ENCODE results near the gene CTRB1. TPM values are rescaled to one million over a fixed set of nuclear protein-coding genes. Genes with fewer than 3 reads are reported as not detected.

The CTRB1 gene
- total and polyA plus RNA-seq, 2 of the 13 experiments (the other 11 are each of a cell fraction or from before 2014, with no cell fraction given): not detected

GRCh38 chr16:75251280-75252048 is 32.7 kb downstream of the CTRB1 start, which contains the start of gene BCAR1 (continued):
- TF ChIP-seq ZNF232 (CRISPR knock-in tag; IDR thresholded peaks at IDR 0.05; ENCODE audit: borderline replicate concordance) (no peak), SMAD3 (CRISPR knock-in tag; IDR thresholded peaks at IDR 0.05) (no peak), REL (CRISPR knock-in tag; conservative IDR thresholded peaks at IDR 0.05) (no peak; the same call in 1 of the 2 replicates), HOXA5 (CRISPR knock-in tag; IDR thresholded peaks at IDR 0.05) (no peak; the same call in 1 of the 2 replicates), PPARG (CRISPR knock-in tag; conservative IDR thresholded peaks at IDR 0.05) (no peak), ZNF207 (IDR thresholded peaks at IDR 0.05; ENCODE audit: borderline replicate concordance) (no peak), ZNF34 (CRISPR knock-in tag; IDR thresholded peaks at IDR 0.05; ENCODE audit: borderline replicate concordance) (no peak), ZNF891 (CRISPR knock-in tag; IDR thresholded peaks at IDR 0.05) (no peak), ZNF101 (CRISPR knock-in tag; IDR thresholded peaks at IDR 0.05; ENCODE audit: borderline replicate concordance, low read depth) (no peak), ZNF570 (CRISPR knock-in tag; IDR thresholded peaks at IDR 0.05; ENCODE audit: borderline replicate concordance) (no peak), ZNF260 (CRISPR knock-in tag; IDR thresholded peaks at IDR 0.05; ENCODE audit: borderline replicate concordance, low read depth) (no peak), TBX2 (CRISPR knock-in tag; IDR thresholded peaks at IDR 0.05; ENCODE audit: borderline replicate concordance) (no peak), ZSCAN5A (CRISPR knock-in tag; IDR thresholded peaks at IDR 0.05; ENCODE audit: borderline replicate concordance) (peak; percentile 33; the same call in 1 of the 2 replicates), JUN (CRISPR knock-in tag; IDR thresholded peaks at IDR 0.05) (no peak), KDM4B (CRISPR knock-in tag; IDR thresholded peaks at IDR 0.05) (no peak), TAF1 (CRISPR knock-in tag; IDR thresholded peaks at IDR 0.05) (peak; percentile 15; the same call in 1 of the 2 replicates), TFAP4 (IDR thresholded peaks at IDR 0.05; ENCODE audit: borderline replicate concordance, low read depth) (peak; percentile 5; the same call in 1 of the 2 replicates), ZNF350 (CRISPR knock-in tag; IDR thresholded peaks at IDR 0.05; ENCODE audit: borderline replicate concordance, low read depth) (no peak), MEIS2 (CRISPR knock-in tag; IDR thresholded peaks at IDR 0.05) (peak; percentile 16; the same call in 1 of the 2 replicates), KLF12 (CRISPR knock-in tag; IDR thresholded peaks at IDR 0.05; ENCODE audit: borderline replicate concordance) (peak; percentile 49; the same call in 1 of the 2 replicates), DMAP1 (CRISPR knock-in tag; IDR thresholded peaks at IDR 0.05) (peak; percentile 47; the same call in 1 of the 2 replicates), ELF1 (CRISPR knock-in tag; IDR thresholded peaks at IDR 0.05) (no peak), NPAS2 (CRISPR knock-in tag; IDR thresholded peaks at IDR 0.05; ENCODE audit: borderline replicate concordance) (no peak), RFX3 (CRISPR knock-in tag; IDR thresholded peaks at IDR 0.05) (no peak), ZNF773 (CRISPR knock-in tag; IDR thresholded peaks at IDR 0.05; ENCODE audit: borderline replicate concordance) (no peak), MLLT10 (CRISPR knock-in tag; IDR thresholded peaks at IDR 0.05) (no peak), PHF21A (CRISPR knock-in tag; IDR thresholded peaks at IDR 0.05) (no peak), SIN3A (IDR thresholded peaks at IDR 0.05; ENCODE audit: borderline replicate concordance, low read depth, low read length) (peak; percentile 15; the same call in 1 of the 2 replicates), NFKBIZ (CRISPR knock-in tag; IDR thresholded peaks at IDR 0.05) (no peak)
- TF ChIP-seq, protein P1, sequence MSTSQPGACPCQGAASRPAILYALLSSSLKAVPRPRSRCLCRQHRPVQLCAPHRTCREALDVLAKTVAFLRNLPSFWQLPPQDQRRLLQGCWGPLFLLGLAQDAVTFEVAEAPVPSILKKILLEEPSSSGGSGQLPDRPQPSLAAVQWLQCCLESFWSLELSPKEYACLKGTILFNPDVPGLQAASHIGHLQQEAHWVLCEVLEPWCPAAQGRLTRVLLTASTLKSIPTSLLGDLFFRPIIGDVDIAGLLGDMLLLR (CRISPR knock-in tag; IDR thresholded peaks at IDR 0.05): peak; percentile 83
